ENCODE measurements around the gene ZFR2.

ZFR2 gene

DNA sequence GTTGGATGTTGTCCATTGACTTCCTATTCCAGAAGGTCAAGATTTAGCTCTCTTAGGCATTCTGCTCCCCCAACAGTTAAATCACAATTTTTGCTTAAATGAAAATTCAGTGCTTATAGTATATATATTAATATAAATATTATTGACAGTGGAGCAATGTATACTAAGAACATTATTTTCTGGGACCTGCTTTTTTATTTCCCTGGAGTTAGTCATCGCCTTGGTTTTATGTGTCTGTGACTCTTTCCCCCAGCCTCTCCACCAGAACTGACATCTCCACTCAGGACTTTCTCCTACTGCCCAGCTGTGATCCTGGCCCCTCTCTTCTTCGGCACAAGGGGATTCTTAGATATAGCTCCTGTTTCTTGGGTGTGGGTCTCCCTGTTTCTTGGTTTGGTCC is 72.5 kb downstream of the ZFR2 start:
- no peak for DNase-seq (ENCODE audit: low spot score)
- TF ChIP-seq CTCF (IDR thresholded peaks at IDR 0.05; ENCODE audit: borderline replicate concordance, control extremely low read depth, extremely low read depth, insufficient read depth, missing control alignments) = no peak
- in situ Hi-C loops (cut with MboI; ENCODE audit: low sequenced_read_pairs, unreplicated experiment) = no loop called here

- TF ChIP-seq CTCF (IDR thresholded peaks at IDR 0.05; ENCODE audit: borderline replicate concordance, control extremely low read depth, extremely low read depth, insufficient read depth, missing control alignments) = no peak
- in situ Hi-C loops (cut with MboI; ENCODE audit: low sequenced_read_pairs, unreplicated experiment) = no loop called here
- no peak for DNase-seq (ENCODE audit: low spot score)
Observed at GRCh38 chr19:3793799-3794198, 75.0 kb downstream of the ZFR2 start.

- no peak for TF ChIP-seq CTCF (IDR thresholded peaks at IDR 0.05; ENCODE audit: borderline replicate concordance, control extremely low read depth, extremely low read depth, insufficient read depth, missing control alignments)
- in situ Hi-C loops (cut with MboI; ENCODE audit: low sequenced_read_pairs, unreplicated experiment) = no loop called here
- DNase-seq (ENCODE audit: low spot score) = no peak
Observed at GRCh38 chr19:3792114-3792513, 76.7 kb downstream of the ZFR2 start.

DNA sequence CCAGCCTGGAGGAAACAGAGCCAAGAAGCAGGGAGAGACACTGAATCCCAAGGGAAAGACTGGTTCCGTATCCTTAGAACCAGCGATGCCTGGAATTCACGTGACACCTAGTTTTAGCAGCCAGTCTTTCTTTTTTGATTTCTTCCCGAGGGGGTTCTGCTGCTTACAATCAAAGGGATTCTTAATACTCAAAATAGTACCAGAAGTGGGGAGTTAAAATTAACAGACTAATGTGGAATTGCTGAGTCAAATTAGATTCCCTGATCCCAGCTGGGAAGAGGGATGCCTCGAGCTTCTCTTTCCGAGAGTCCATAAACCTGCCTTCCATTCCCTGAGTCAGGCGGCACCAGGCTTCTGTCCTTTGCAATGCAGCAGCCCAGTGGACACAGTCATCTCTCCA is 77.9 kb downstream of the ZFR2 start:
- in situ Hi-C loops (cut with MboI; ENCODE audit: low sequenced_read_pairs, unreplicated experiment) = no loop called here
- no peak for DNase-seq (ENCODE audit: low spot score)

DNA sequence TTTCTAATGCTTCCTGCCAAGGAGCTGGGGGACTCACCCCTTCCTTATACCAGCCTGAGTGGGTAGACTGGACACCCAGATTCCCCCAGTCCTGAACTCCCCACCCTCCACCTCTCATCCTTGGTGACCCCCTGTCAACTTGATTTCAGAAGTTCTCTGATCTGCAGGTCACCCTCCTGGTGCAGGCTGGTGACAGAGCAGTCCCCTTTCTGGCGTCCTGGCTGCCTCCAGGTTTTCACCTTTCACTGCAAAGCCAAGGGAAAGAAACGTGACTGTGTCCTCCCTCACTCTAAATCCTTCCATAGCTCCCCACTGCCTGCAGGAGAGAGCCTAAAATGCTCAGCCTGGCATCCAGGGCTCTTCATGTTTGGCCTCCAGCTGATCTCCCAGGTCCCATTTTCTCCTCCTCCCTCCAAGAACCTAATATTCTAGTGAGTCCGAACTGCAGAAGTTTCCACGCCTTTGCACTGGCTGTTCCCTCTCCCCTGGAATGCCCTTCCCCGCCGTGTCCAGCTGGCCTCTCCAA is 78.6 kb downstream of the ZFR2 start:
- no peak for TF ChIP-seq CTCF (IDR thresholded peaks at IDR 0.05; ENCODE audit: borderline replicate concordance, control extremely low read depth, extremely low read depth, insufficient read depth, missing control alignments)
- DNase-seq (ENCODE audit: low spot score) = no peak
- in situ Hi-C loops (cut with MboI; ENCODE audit: low sequenced_read_pairs, unreplicated experiment) = no loop called here

More for the DNA sequence above, 77.9 kb downstream of the ZFR2 start:
- TF ChIP-seq CTCF (IDR thresholded peaks at IDR 0.05; ENCODE audit: borderline replicate concordance, control extremely low read depth, extremely low read depth, insufficient read depth, missing control alignments) = no peak

DNA sequence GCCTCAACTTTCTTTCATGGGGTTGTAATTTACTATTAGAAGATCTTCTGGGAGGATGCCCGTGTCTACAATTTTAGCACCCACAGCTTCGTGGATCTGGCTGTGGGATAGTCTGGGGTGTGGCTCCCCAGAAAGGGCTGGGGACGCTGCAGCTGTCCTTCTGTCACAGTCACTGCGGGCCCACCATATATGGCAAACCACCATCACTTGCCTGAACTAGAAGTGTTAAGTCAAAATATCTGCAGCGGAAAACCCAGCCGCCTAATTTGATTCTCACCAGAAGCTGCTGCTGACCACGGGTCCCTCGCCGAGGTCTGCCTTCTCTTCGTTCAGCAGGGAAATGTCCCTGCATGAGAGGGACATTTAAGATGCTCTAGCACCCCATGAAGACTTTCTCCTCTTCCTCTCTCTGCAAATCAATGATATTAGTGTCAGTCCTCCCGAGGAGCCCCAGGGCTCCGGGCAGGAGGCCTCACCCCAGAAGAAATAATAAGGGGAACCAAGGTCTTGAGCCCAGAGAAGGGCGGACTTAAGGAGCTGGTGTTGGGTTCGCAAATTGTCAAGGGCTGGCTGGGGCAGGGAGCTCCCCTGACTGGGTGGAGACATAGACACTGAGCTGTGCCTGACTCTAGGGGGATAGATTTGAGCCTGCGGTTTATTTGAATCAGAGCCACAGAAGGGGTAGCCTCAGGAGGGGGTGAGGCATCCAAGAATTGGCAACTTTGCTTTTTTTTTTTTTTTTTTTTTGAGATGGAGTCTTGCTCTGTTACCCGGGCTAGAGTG is 79.7 kb downstream of the ZFR2 start:
- no peak for DNase-seq (ENCODE audit: low spot score)
- TF ChIP-seq CTCF (IDR thresholded peaks at IDR 0.05; ENCODE audit: borderline replicate concordance, control extremely low read depth, extremely low read depth, insufficient read depth, missing control alignments) = no peak

More for the DNA sequence above, 79.7 kb downstream of the ZFR2 start:
- in situ Hi-C loops (cut with MboI; ENCODE audit: low sequenced_read_pairs, unreplicated experiment) = no loop called here
